HepG2 (cell line): Measurements from ENCODE around the gene ARHGAP45. TPM values are rescaled to one million over a fixed set of nuclear protein-coding genes. Genes with fewer than 3 reads are reported as not detected.
A peak's percentile ranks its signal among the peaks of the same experiment; 100 is the strongest.

Source experiments
- AGO1 ChIP-seq: fragments of 200-400 bp; formaldehyde crosslinking; IDR thresholded peaks from 2 replicates; pipeline ENCODE4 v1.6.1; 2017; ENCODE audit warnings: mild to moderate bottlenecking, low read depth, low read length, moderate library complexity; ENCODE audit not compliant: poor library complexity, severe bottlenecking
- MLLT10 ChIP-seq: sonication (generic); formaldehyde crosslinking; IDR thresholded peaks from 2 replicates; pipeline ENCODE4 v1.4.0; 2020; ENCODE audit warnings: missing genetic modification reagents
- PATZ1 ChIP-seq: sonication (generic); formaldehyde crosslinking; IDR thresholded peaks from 2 replicates; pipeline ENCODE4 v1.4.0; 2020; ENCODE audit warnings: missing genetic modification reagents
- UBTF ChIP-seq: sonication (generic); formaldehyde crosslinking; IDR thresholded peaks from 2 replicates; pipeline ENCODE4 v1.4.0; 2020; ENCODE audit warnings: mild to moderate bottlenecking, missing genetic modification reagents
- YY1 ChIP-seq: IDR thresholded peaks from 2 replicates; pipeline ENCODE4 v1.6.1; 2011; ENCODE audit warnings: low read length, low read depth, moderate library complexity, mild to moderate bottlenecking; ENCODE audit not compliant: insufficient read depth, insufficient replicate concordance
- ZNF138 ChIP-seq: sonication (generic); formaldehyde crosslinking; IDR thresholded peaks from 2 replicates; pipeline ENCODE4 v1.5.0; 2020; ENCODE audit warnings: mild to moderate bottlenecking, low read depth, missing genetic modification reagents
- polyA plus RNA-seq, 8 experiments: library from polyadenylated mRNA; depleted of rRNA in 3 of 8; stranded (reverse) in 7 of 8; unstranded in 1 of 8; fragments of >200 nt; fragmentation: Illumina TruSeq in 4 of 8; extraction: Trizol in 4 of 8; gene quantifications; 2 replicates each; pipeline versions ENCODE4 v1.2.1 to v1.2.3, GENCODE V29; 2011 to 2016; ENCODE audit warnings: low read depth in 4 of 8, missing spikeins in 1 of 8, mixed read lengths in 1 of 8; ENCODE audit not compliant: insufficient read depth in 1 of 8
- total RNA-seq, 5 experiments: library from RNA; depleted of rRNA; stranded (reverse); fragments of >200 nt; fragmentation: Illumina TruSeq; extraction: Trizol; gene quantifications; 2 replicates each; pipeline ENCODE4 v1.2.3, GENCODE V29; 2016; ENCODE audit warnings: low read depth in 1 of 5
- TF ChIP-seq, protein P1 (sequence below): sonication (generic); formaldehyde crosslinking; IDR thresholded peaks from 2 replicates; pipeline ENCODE4 v1.5.0; 2020; ENCODE audit warnings: mild to moderate bottlenecking, missing genetic modification reagents, borderline replicate concordance
- TF ChIP-seq, protein P2 (sequence below): IDR thresholded peaks from 2 replicates; pipeline ENCODE4 v1.6.1; 2012; ENCODE audit warnings: low read depth, low read length, improper control_type of control experiment

Gene ARHGAP45
- total and polyA plus RNA-seq, 2 of the 13 experiments (the other 11 are each of a cell fraction or from before 2014, with no cell fraction given): 0.84 to 32.0 TPM

- TF ChIP-seq UBTF (CRISPR knock-in tag) (peak; percentile 91), MLLT10 (no peak), YY1 (peak; percentile 77), ZNF138 (CRISPR knock-in tag) (peak; percentile 64; the same call in 1 of the 2 replicates), AGO1 (peak; percentile 51), PATZ1 (CRISPR knock-in tag) (peak; percentile 97)
- TF ChIP-seq, protein P1, sequence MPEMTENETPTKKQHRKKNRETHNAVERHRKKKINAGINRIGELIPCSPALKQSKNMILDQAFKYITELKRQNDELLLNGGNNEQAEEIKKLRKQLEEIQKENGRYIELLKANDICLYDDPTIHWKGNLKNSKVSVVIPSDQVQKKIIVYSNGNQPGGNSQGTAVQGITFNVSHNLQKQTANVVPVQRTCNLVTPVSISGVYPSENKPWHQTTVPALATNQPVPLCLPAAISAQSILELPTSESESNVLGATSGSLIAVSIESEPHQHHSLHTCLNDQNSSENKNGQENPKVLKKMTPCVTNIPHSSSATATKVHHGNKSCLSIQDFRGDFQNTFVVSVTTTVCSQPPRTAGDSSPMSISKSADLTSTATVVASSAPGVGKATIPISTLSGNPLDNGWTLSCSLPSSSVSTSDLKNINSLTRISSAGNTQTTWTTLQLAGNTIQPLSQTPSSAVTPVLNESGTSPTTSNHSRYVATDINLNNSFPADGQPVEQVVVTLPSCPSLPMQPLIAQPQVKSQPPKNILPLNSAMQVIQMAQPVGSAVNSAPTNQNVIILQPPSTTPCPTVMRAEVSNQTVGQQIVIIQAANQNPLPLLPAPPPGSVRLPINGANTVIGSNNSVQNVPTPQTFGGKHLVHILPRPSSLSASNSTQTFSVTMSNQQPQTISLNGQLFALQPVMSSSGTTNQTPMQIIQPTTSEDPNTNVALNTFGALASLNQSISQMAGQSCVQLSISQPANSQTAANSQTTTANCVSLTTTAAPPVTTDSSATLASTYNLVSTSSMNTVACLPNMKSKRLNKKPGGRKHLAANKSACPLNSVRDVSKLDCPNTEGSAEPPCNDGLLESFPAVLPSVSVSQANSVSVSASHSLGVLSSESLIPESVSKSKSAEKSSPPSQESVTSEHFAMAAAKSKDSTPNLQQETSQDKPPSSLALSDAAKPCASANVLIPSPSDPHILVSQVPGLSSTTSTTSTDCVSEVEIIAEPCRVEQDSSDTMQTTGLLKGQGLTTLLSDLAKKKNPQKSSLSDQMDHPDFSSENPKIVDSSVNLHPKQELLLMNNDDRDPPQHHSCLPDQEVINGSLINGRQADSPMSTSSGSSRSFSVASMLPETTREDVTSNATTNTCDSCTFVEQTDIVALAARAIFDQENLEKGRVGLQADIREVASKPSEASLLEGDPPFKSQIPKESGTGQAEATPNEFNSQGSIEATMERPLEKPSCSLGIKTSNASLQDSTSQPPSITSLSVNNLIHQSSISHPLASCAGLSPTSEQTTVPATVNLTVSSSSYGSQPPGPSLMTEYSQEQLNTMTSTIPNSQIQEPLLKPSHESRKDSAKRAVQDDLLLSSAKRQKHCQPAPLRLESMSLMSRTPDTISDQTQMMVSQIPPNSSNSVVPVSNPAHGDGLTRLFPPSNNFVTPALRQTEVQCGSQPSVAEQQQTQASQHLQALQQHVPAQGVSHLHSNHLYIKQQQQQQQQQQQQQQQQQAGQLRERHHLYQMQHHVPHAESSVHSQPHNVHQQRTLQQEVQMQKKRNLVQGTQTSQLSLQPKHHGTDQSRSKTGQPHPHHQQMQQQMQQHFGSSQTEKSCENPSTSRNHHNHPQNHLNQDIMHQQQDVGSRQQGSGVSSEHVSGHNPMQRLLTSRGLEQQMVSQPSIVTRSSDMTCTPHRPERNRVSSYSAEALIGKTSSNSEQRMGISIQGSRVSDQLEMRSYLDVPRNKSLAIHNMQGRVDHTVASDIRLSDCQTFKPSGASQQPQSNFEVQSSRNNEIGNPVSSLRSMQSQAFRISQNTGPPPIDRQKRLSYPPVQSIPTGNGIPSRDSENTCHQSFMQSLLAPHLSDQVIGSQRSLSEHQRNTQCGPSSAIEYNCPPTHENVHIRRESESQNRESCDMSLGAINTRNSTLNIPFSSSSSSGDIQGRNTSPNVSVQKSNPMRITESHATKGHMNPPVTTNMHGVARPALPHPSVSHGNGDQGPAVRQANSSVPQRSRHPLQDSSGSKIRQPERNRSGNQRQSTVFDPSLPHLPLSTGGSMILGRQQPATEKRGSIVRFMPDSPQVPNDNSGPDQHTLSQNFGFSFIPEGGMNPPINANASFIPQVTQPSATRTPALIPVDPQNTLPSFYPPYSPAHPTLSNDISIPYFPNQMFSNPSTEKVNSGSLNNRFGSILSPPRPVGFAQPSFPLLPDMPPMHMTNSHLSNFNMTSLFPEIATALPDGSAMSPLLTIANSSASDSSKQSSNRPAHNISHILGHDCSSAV (CRISPR knock-in tag): no peak
- TF ChIP-seq, protein P2, sequence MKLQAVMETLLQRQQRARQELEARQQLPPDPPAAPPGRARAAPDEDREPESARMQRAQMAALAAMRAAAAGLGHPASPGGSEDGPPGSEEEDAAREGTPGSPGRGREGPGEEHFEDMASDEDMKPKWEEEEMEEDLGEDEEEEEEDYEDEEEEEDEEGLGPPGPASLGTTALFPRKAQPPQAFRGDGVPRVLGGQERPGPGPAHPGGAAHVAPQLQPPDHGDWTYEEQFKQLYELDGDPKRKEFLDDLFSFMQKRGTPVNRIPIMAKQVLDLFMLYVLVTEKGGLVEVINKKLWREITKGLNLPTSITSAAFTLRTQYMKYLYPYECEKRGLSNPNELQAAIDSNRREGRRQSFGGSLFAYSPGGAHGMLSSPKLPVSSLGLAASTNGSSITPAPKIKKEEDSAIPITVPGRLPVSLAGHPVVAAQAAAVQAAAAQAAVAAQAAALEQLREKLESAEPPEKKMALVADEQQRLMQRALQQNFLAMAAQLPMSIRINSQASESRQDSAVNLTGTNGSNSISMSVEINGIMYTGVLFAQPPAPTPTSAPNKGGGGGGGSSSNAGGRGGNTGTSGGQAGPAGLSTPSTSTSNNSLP: no peak
Measured at GRCh38 chr19:1113030-1113985, 46.3 kb downstream of the ARHGAP45 start (continued).
